ENCODE data around the gene ZFPM1.

DNA sequence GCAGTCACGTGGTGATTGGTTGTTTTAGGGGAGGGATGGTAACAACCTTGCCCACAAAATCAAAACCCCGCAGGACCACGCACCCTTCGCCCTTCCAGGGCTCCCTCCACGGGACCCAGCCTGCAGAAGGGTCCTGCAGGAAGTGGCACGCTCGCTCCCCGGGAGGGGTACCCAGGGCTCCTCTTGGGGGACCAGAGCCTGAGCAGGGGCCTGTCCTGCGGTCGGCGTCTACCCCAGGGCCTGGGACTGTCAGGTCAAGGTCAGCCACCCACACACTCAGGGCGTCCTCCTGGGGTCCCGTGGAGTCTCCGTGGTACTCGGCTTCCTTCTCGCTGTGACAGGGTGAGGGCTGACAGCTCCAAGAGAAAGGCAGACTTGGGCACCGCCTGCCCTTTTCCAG lies 36.4 kb upstream of the ZFPM1 start:
- TF ChIP-seq CTCF (IDR thresholded peaks at IDR 0.05 in 8 of 11, conservative IDR thresholded peaks at IDR 0.05 in 3 of 11): no peak
- no peak for TF ChIP-seq POLR2A (IDR thresholded peaks at IDR 0.05)
